K562 (cell line): ENCODE measurements around the gene ADAM19. TPM values are rescaled to one million over a fixed set of nuclear protein-coding genes. Genes with fewer than 3 reads are reported as not detected.

ENCODE experiments used
- ATAC-seq: fragments of 200-7000 bp; cut with Tn5 transposase; 3 replicates; pipeline ENCODE4 v1.9.1; 2020; ENCODE audit warnings: moderate library complexity
- BruUV-seq: library from RNA; stranded (reverse); fragments of 400-500 nt; replicated peaks from 2 replicates; lab custom pipeline; 2021; lab: Mats Ljungman, UMichigan
- CTCF ChIA-PET: fragments of 300-600 bp; formaldehyde crosslinking; extraction: SDS; loops from one replicate; lab custom pipeline; 2021; ENCODE audit warnings: low intra/inter-chr PET ratio; lab: Yijun Ruan, JAX
- POLR2A ChIA-PET: fragments of 300-600, 350-650 bp; sonication (Branson Sonifier 250); formaldehyde crosslinking; extraction: SDS; loops from one replicate; lab custom pipeline; 2021; ENCODE audit warnings: antibody characterized with exemption, inconsistent platforms; lab: Yijun Ruan, JAX
- DNase-seq, 4 experiments: peaks; one replicate each; pipeline versions ENCODE4 v3.0.0 to v3.0.0-alpha.2; 2011 to 2018; ENCODE audit warnings: low spot score in 3 of 4, mixed read lengths in 3 of 4; ENCODE audit errors: extremely low read depth in 1 of 4
- FAIRE-seq: peaks from 2 replicates; lab custom pipeline; 2011; peaks lifted over from hg19 to GRCh38; lab: Jason Lieb, UNC
- H2AFZ ChIP-seq: 2 replicates; pipeline ENCODE4 v1.6.0; 2011; ENCODE audit warnings: low read depth, low read length, control low read depth, inconsistent platforms
- H3K27ac ChIP-seq: fragments of 200-600 bp; 3 replicates; pipeline ENCODE4 v1.8.0; 2011; ENCODE audit warnings: low read depth, mild to moderate bottlenecking, control low read depth, inconsistent platforms, low read length, moderate library complexity, mixed read lengths; ENCODE audit errors: extremely low read depth
- H3K27me3 ChIP-seq, 2 experiments: fragments of 300-600 bp in 1 of 2; 2 replicates in 1 of 2; 3 replicates in 1 of 2; pipeline versions ENCODE4 v1.6.0 to v1.8.0; 2011; ENCODE audit warnings: inconsistent platforms in 2 of 2, low read length in 2 of 2, mild to moderate bottlenecking in 1 of 2, mixed read lengths in 1 of 2, moderate library complexity in 1 of 2; ENCODE audit not compliant: control insufficient read depth in 2 of 2, insufficient read depth in 2 of 2
- H3K36me3 ChIP-seq: fragments of 300-600 bp; 3 replicates; pipeline ENCODE4 v1.8.0; 2011; ENCODE audit warnings: mild to moderate bottlenecking, low read length, inconsistent platforms; ENCODE audit not compliant: control insufficient read depth, insufficient read depth
- H3K4me1 ChIP-seq, 2 experiments: fragments of 200-600 bp in 1 of 2; replicated peaks in 1 of 2; 2 replicates in 1 of 2; 3 replicates in 1 of 2; pipeline versions ENCODE4 v1.5.1 to v1.8.0; 2011; ENCODE audit warnings: inconsistent platforms in 2 of 2, low read length in 2 of 2, mild to moderate bottlenecking in 1 of 2, mixed read lengths in 1 of 2, moderate library complexity in 1 of 2; ENCODE audit not compliant: control insufficient read depth in 2 of 2, insufficient read depth in 2 of 2
- H3K4me2 ChIP-seq: 2 replicates; pipeline ENCODE4 v1.6.1; 2011; ENCODE audit warnings: low read length, control low read depth, inconsistent platforms, mixed read lengths; ENCODE audit not compliant: insufficient read depth
- H3K4me3 ChIP-seq: fragments of 200-600 bp; sonication (generic), shearing (Covaris generic); 2 replicates; pipeline ENCODE4 v1.5.1; 2016; ENCODE audit warnings: control low read depth, inconsistent platforms
- H3K79me2 ChIP-seq: fragments of 200-600 bp; 3 replicates; pipeline ENCODE4 v1.8.0; 2011; ENCODE audit warnings: low read length, inconsistent platforms; ENCODE audit not compliant: control insufficient read depth, insufficient read depth
- H3K9ac ChIP-seq, 2 experiments: 2 replicates each; pipeline versions ENCODE4 v1.6.0 to v1.6.1; 2011; ENCODE audit warnings: low read depth in 2 of 2, low read length in 2 of 2, control low read depth in 1 of 2, inconsistent platforms in 1 of 2, mild to moderate bottlenecking in 1 of 2, mixed read lengths in 1 of 2; ENCODE audit not compliant: insufficient read depth in 1 of 2
- H3K9me1 ChIP-seq: one replicate; pipeline ENCODE4 v1.6.0; 2011; ENCODE audit warnings: inconsistent platforms, mild to moderate bottlenecking, low read length, moderate library complexity; ENCODE audit not compliant: control insufficient read depth, insufficient read depth
- H3K9me3 ChIP-seq: replicated peaks from 2 replicates; pipeline ENCODE4 v1.5.1; 2011; ENCODE audit warnings: low read depth, low read length, inconsistent platforms; ENCODE audit not compliant: control insufficient read depth, insufficient read depth
- H4K20me1 ChIP-seq: replicated peaks from 2 replicates; pipeline ENCODE4 v1.6.1; 2011; ENCODE audit warnings: low read length, inconsistent platforms, mixed read lengths; ENCODE audit not compliant: control insufficient read depth, insufficient read depth
- ARID1B ChIP-seq: fragments of 450-650 bp; IDR thresholded peaks from 2 replicates; pipeline ENCODE4 v1.6.1; 2016; ENCODE audit warnings: antibody characterized with exemption, mild to moderate bottlenecking, inconsistent platforms
- BRD9 ChIP-seq: fragments of 450-650 bp; IDR thresholded peaks from 2 replicates; pipeline ENCODE4 v1.6.1; 2018; ENCODE audit warnings: low read depth; ENCODE audit not compliant: partially characterized antibody
- C11orf30 ChIP-seq: fragments of 450-650 bp; IDR thresholded peaks from 2 replicates; pipeline ENCODE4 v1.6.1; 2016; ENCODE audit warnings: low read depth, mild to moderate bottlenecking
- CBFB ChIP-seq: sonication (generic); formaldehyde crosslinking; IDR thresholded peaks from 2 replicates; pipeline ENCODE4 v1.4.0; 2020; ENCODE audit warnings: mild to moderate bottlenecking, missing genetic modification reagents
- HLTF ChIP-seq: fragments of 450-650 bp; IDR thresholded peaks from 2 replicates; pipeline ENCODE4 v1.6.1; 2016
- PCBP2 ChIP-seq: fragments of 200-400 bp; formaldehyde crosslinking; IDR thresholded peaks from 2 replicates; pipeline ENCODE4 v1.6.1; 2018; ENCODE audit warnings: low read length, low read depth, mild to moderate bottlenecking, moderate library complexity; ENCODE audit not compliant: poor library complexity, severe bottlenecking
- SMAD4 ChIP-seq: fragments of 250-450 bp; sonication (Bioruptor Pico); conservative IDR thresholded peaks from 2 replicates; pipeline ENCODE4 v1.8.0; 2021; ENCODE audit warnings: inconsistent platforms, mild to moderate bottlenecking, moderate library complexity
- ZNF239 ChIP-seq: fragments of 250-450 bp; sonication (Bioruptor Pico); IDR thresholded peaks from 2 replicates; pipeline ENCODE4 v1.4.0; 2020; ENCODE audit warnings: mild to moderate bottlenecking
- ZNF24 ChIP-seq: fragments of 450-650 bp; IDR thresholded peaks from 2 replicates; pipeline ENCODE4 v1.6.1; 2016
- ZNF316 ChIP-seq: fragments of 450-650 bp; IDR thresholded peaks from 2 replicates; pipeline ENCODE4 v1.6.1; 2016
- WGBS: fragments of 100-300 bp; shearing (Covaris generic); methylation state at CpG from one replicate; pipeline ENCODE4 v1.1.6; 2016; ENCODE audit warnings: low coverage, mixed read lengths; ENCODE audit not compliant: insufficient coverage; ENCODE audit errors: missing lambda C conversion rate; 5-methylcytosine and 5-hydroxymethylcytosine counted together
- in situ Hi-C: fragments of 300-500 bp; cut with MboI; formaldehyde crosslinking; loops from 4 replicates; pipeline ENCODE4 v1.15.0; 2018; ENCODE audit warnings: inconsistent platforms, mixed read lengths
- intact Hi-C: fragments of 100-400 bp; cut with micrococcal nuclease; formaldehyde crosslinking; loops from 2 replicates; pipeline ENCODE4 v1.14.2; 2022
- polyA plus RNA-seq, 8 experiments: library from polyadenylated mRNA; depleted of rRNA in 4 of 8; stranded (reverse) in 5 of 8; unstranded in 3 of 8; fragments of >200 nt; fragmentation: Nextera tagmentation in 2 of 8; fragmentation: Illumina TruSeq in 1 of 8; extraction: Ambion mirVana in 2 of 8; extraction: Trizol in 1 of 8; gene quantifications; 2 replicates each; pipeline versions ENCODE4 v1.2.1 to v1.2.3, GENCODE V29; 2011 to 2014; ENCODE audit warnings: inconsistent platforms in 1 of 8, missing spikeins in 1 of 8
- total RNA-seq, 7 experiments: library from RNA; depleted of rRNA in 6 of 7; stranded (reverse); fragments of >200 nt in 6 of 7; fragmentation: Illumina TruSeq in 2 of 7; extraction: Trizol in 2 of 7; gene quantifications; 2 replicates each; pipeline versions ENCODE4 v1.2.1 to v1.2.3, GENCODE V29; 2011 to 2021; ENCODE audit warnings: low replicate concordance in 1 of 7
- TF ChIP-seq, protein P1 (sequence below), 2 experiments: fragments of 450-650 bp; conservative IDR thresholded peaks; 2 replicates each; pipeline ENCODE4 v1.6.1; 2017; ENCODE audit warnings: mild to moderate bottlenecking in 2 of 2, moderate library complexity in 2 of 2

ADAM19 gene
- total and polyA plus RNA-seq, 9 of the 15 experiments (the other 6 are each of a cell fraction or from before 2014, with no cell fraction given) = 0.11 to 1.1 (median 0.43) TPM

DNA sequence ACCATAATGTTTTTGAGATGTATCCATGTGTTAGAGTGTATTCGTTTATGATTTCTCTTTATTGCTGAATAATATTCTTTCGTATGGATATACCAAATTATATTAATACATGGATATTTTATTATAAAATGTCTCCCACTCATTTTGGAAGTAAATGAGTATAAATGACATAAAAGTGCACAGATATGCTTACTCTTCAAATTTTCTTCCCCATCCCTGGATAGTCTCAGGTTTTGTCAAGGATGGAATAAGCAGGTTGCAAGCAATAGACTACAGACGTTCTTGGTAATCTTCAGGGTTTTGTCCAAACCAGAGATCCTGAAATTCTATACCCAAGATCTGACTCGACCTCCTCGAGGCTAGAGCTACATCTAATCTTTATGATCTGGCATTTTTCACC, 64.9 kb downstream of the ADAM19 start:
- TF ChIP-seq, protein P1, sequence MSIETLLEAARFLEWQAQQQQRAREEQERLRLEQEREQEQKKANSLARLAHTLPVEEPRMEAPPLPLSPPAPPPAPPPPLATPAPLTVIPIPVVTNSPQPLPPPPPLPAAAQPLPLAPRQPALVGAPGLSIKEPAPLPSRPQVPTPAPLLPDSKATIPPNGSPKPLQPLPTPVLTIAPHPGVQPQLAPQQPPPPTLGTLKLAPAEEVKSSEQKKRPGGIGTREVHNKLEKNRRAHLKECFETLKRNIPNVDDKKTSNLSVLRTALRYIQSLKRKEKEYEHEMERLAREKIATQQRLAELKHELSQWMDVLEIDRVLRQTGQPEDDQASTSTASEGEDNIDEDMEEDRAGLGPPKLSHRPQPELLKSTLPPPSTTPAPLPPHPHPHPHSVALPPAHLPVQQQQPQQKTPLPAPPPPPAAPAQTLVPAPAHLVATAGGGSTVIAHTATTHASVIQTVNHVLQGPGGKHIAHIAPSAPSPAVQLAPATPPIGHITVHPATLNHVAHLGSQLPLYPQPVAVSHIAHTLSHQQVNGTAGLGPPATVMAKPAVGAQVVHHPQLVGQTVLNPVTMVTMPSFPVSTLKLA (conservative IDR thresholded peaks at IDR 0.05) = no peak
- TF ChIP-seq PCBP2 = no peak
- peak; percentile 59 for TF ChIP-seq ZNF316
- TF ChIP-seq ZNF239 (CRISPR knock-in tag) = no peak
- TF ChIP-seq BRD9 = no peak
- TF ChIP-seq CBFB (CRISPR knock-in tag) = no peak
- TF ChIP-seq ARID1B = no peak
- TF ChIP-seq C11orf30 = peak; percentile 21; the same call in 1 of the 2 replicates
- no peak for TF ChIP-seq SMAD4 (CRISPR knock-in tag)
- TF ChIP-seq ZNF24 = no peak
- no peak for TF ChIP-seq HLTF
- Histone ChIP-seq H3K9me3 (no peaks in the 10 kb centered on the region), H3K79me2 (no peaks in the 10 kb centered on the region), H2AFZ (no peak overlapping the region), H3K9me1 (no peaks in the 10 kb centered on the region), H3K36me3 (no peaks in the 10 kb centered on the region), H3K4me2 (no peak overlapping the region), H3K27me3 (peaks cover 0 to 5% of the 10 kb centered on the region in 2 experiments; a peak in 1 of 5 replicates), H4K20me1 (no peaks in the 10 kb centered on the region), H3K4me1 (peaks cover 0 to 9% of the 10 kb centered on the region in 2 experiments; a peak in 2 of 5 replicates), H3K4me3 (no peak overlapping the region), H3K27ac (no peak overlapping the region), H3K9ac (no peak overlapping the region)
- FAIRE-seq = no peak
- BruUV-seq = no TSS peak
- WGBS = 24% methylated on average over 5 of the region's 5 CpGs
- ATAC-seq = no peak
- intact Hi-C loops (no loop called here), in situ Hi-C loops (no loop called here)
- DNase-seq = no peak
- ChIA-PET CTCF (no interaction called here), POLR2A (interaction anchor here (2.1 kb wide), 1 partner anchor 10 kb away, joined by 7 read pairs; no protein-coding TSS in a partner anchor)
